ENCODE measurements around the gene TFIP11. TPM values are rescaled to one million over a fixed set of nuclear protein-coding genes. Genes with fewer than 3 reads are reported as not detected.

TFIP11 gene
- total RNA-seq, 2 donors from 2014 or later = 21.9 to 33.2 TPM

DNA sequence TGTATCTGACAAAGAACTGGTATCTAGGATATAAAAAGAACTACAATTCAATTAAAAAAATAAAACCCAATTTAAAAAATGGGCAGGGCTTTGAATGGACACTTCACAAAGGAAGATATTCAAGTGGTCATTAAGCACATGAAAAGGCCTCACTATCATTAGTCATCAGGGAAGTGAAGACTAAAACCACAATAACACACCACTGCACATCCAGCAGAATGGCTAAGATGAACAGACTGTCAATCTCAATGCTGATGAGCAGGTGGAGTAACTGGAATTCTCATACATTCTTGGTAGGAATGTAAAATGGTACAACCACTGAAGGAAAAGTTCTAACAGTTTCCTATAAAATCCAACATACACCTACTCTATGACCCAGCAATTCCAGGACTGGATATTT, 37.6 kb downstream of the TFIP11 start:
- Histone ChIP-seq H3K4me1 (replicated peaks) (peaks cover 6% of the 10 kb centered on the region), H3K27me3 (replicated peaks; ENCODE audit: insufficient read depth) (no peaks in the 10 kb centered on the region), H3K36me3 (peaks cover 10 to 14% of the 10 kb centered on the region in 2 donors), H3K27ac (no peak overlapping the region), H3K9me3 (no peaks in the 10 kb centered on the region), H3K4me3 (no peak overlapping the region)
- DNase-seq (ENCODE audit: low spot score) = no peak
- intact Hi-C loops (cut with DNase I) = no loop called here
- TF ChIP-seq POLR2A (IDR thresholded peaks at IDR 0.05) (no peak), POLR2AphosphoS5 (IDR thresholded peaks at IDR 0.05) (no peak)
- TF ChIP-seq, protein P1, sequence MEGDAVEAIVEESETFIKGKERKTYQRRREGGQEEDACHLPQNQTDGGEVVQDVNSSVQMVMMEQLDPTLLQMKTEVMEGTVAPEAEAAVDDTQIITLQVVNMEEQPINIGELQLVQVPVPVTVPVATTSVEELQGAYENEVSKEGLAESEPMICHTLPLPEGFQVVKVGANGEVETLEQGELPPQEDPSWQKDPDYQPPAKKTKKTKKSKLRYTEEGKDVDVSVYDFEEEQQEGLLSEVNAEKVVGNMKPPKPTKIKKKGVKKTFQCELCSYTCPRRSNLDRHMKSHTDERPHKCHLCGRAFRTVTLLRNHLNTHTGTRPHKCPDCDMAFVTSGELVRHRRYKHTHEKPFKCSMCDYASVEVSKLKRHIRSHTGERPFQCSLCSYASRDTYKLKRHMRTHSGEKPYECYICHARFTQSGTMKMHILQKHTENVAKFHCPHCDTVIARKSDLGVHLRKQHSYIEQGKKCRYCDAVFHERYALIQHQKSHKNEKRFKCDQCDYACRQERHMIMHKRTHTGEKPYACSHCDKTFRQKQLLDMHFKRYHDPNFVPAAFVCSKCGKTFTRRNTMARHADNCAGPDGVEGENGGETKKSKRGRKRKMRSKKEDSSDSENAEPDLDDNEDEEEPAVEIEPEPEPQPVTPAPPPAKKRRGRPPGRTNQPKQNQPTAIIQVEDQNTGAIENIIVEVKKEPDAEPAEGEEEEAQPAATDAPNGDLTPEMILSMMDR (IDR thresholded peaks at IDR 0.05) = no peak

DNA sequence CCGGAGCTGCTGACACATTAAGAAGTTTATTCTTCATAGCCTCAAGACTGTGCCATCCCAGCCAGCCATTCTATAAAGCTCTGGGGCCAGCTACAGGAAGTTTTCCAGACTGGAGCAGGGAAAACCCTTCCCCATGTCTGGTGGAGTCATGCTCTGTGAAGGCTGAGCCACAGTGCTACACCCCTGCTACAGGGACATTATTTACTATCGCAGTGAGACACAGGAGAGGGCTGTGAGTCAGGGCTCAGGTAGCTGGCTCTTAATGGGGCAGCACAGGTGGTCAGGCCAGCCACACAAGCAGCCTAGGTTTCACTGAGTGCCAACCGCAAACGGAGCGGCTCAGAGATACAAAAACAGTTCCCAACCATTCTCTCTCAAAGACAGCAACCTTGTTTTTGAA, 40.8 kb downstream of the TFIP11 start:
- H3K27me3 ChIP-seq (replicated peaks; ENCODE audit: insufficient read depth) = no peaks in the 10 kb centered on the region
- H3K4me1 ChIP-seq (replicated peaks) = no peaks in the 10 kb centered on the region
- H3K36me3 ChIP-seq = peaks cover 10 to 14% of the 10 kb centered on the region in 2 donors
- no peak overlapping the region for H3K27ac ChIP-seq
- 96% methylated on average over 5 of the region's 5 CpGs for WGBS
- no peaks in the 10 kb centered on the region for H3K9me3 ChIP-seq
- TF ChIP-seq POLR2A (IDR thresholded peaks at IDR 0.05) = no peak
- TF ChIP-seq, protein P1 (IDR thresholded peaks at IDR 0.05) = no peak
- TF ChIP-seq POLR2AphosphoS5 (IDR thresholded peaks at IDR 0.05) = no peak
- intact Hi-C loops (cut with DNase I) = no loop called here
- DNase-seq (ENCODE audit: low spot score) = no peak
- H3K4me3 ChIP-seq = no peak overlapping the region

DNA sequence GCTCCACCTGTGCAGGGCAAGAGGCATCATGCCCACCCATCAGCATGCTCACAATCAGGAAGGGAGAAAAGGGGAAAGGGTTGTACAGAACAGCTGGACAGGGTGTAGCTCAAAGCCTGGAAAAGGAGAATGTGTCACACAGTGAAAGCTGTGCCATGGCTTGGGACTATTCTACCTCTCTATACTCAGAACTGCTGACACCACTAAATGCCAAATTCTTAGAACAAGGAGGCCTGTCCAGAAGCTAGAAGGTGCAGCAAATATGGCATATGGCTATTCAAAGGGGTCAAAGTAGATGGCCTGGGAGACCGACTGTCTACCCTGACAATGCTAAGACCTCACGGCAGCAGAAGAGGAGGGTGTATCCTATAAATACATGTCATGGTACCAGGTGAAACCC, 41.5 kb downstream of the TFIP11 start:
- Histone ChIP-seq H3K4me3 (no peak overlapping the region), H3K27me3 (replicated peaks; ENCODE audit: insufficient read depth) (no peaks in the 10 kb centered on the region), H3K27ac (no peak overlapping the region), H3K36me3 (peaks cover 10 to 15% of the 10 kb centered on the region in 2 donors), H3K4me1 (replicated peaks) (no peaks in the 10 kb centered on the region), H3K9me3 (no peaks in the 10 kb centered on the region)
- no peak for DNase-seq (ENCODE audit: low spot score)
- WGBS = 100% methylated on average over 2 of the region's 2 CpGs
- TF ChIP-seq, protein P1 (IDR thresholded peaks at IDR 0.05) = no peak
- TF ChIP-seq POLR2AphosphoS5 (IDR thresholded peaks at IDR 0.05) (no peak), POLR2A (IDR thresholded peaks at IDR 0.05) (no peak)
- intact Hi-C loops (cut with DNase I) = no loop called here

DNA sequence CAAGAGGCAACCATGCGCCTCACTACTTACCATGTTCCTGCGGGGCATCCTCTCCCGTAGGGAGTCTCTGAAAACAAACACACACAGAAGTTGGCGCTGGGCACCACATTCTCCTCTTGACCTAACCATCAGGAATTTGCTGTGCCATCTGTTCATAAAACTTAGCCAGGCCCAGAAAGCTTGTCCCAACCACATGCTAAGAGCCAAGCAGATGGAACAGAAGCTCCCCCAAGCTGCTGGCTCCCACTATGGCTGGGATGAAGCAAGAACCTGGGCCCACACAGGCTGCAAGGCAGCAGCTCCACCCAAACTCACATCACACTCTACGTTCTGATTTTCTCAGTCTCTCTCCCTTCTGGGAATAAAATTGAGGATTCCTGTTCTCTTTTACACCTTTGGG, 46.1 kb downstream of the TFIP11 start:
- Histone ChIP-seq H3K27me3 (replicated peaks; ENCODE audit: insufficient read depth) (no peaks in the 10 kb centered on the region), H3K27ac (no peak overlapping the region), H3K4me1 (replicated peaks) (no peaks in the 10 kb centered on the region), H3K36me3 (peaks cover 2 to 21% of the 10 kb centered on the region in 2 donors), H3K4me3 (no peak overlapping the region), H3K9me3 (no peaks in the 10 kb centered on the region)
- TF ChIP-seq, protein P1 (IDR thresholded peaks at IDR 0.05) = no peak
- no peak for TF ChIP-seq POLR2AphosphoS5 (IDR thresholded peaks at IDR 0.05)
- no peak for TF ChIP-seq POLR2A (IDR thresholded peaks at IDR 0.05)
- intact Hi-C loops (cut with DNase I) = no loop called here
- WGBS = 86% methylated on average over 5 of the region's 5 CpGs
- DNase-seq (ENCODE audit: low spot score) = no peak

DNA sequence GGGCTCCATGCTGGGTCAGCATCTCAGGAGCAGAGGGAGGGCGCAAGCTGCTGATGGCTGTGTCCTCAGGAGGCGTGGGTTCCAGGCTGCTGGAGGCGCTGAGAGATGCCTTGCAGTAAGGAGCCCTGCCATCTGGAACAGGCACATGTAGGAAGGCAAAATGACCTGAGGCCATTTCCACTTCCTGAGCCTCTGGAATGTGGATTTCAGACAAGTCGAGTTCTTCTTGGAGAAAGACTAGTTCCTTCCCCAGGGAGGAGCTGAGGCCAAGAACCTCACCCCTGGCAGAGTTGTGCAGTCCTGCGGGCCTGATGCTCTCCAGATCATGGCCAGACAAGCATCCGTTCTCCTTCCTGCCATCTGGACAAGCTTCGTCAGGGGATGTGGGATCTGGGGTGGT, 48.0 kb downstream of the TFIP11 start:
- intact Hi-C loops (cut with DNase I) = no loop called here
- 60% methylated on average over 7 of the region's 7 CpGs for WGBS
- Histone ChIP-seq H3K9me3 (no peaks in the 10 kb centered on the region), H3K4me1 (replicated peaks) (no peaks in the 10 kb centered on the region), H3K4me3 (no peak overlapping the region), H3K27me3 (replicated peaks; ENCODE audit: insufficient read depth) (no peaks in the 10 kb centered on the region), H3K27ac (no peak overlapping the region), H3K36me3 (peaks cover 0 to 12% of the 10 kb centered on the region in 2 donors)
- no peak for DNase-seq (ENCODE audit: low spot score)
- TF ChIP-seq POLR2AphosphoS5 (IDR thresholded peaks at IDR 0.05) (no peak), POLR2A (IDR thresholded peaks at IDR 0.05) (no peak)
- TF ChIP-seq, protein P1 (IDR thresholded peaks at IDR 0.05) = no peak

All from prostate gland (tissue), 2 donors.